ENCODE measurements around the gene IDH1.

Gene IDH1

GRCh38 chr2:208254871-208255556, at the start of gene IDH1:
Gene IDH1, minus strand, starts transcription at chr2:208255071. Its CDS starts 3,520 bp downstream, at chr2:208251551.
- Mint-ChIP-seq H3K36me3 (ENCODE audit: low read depth) (peaks cover 36% of the 10 kb centered on the region), H3K4me3 (peak within 1 kb of the TSS; percentile 93), H3K9me3 (no peaks in the 10 kb centered on the region), H3K27ac (peak within 1 kb of the TSS; percentile 93), H3K4me1 (ENCODE audit: low read depth) (peaks cover 28% of the 10 kb centered on the region), H3K27me3 (no peaks in the 10 kb centered on the region)
- DNase-seq: peak; percentile 98

- H3K27ac Mint-ChIP-seq: no peak overlapping the region
- H3K4me1 Mint-ChIP-seq (ENCODE audit: low read depth): no peaks in the 10 kb centered on the region
- peaks cover 77% of the 10 kb centered on the region for H3K36me3 Mint-ChIP-seq (ENCODE audit: low read depth)
- H3K9me3 Mint-ChIP-seq: no peaks in the 10 kb centered on the region
- no peaks in the 10 kb centered on the region for H3K27me3 Mint-ChIP-seq
- no peak overlapping the region for H3K4me3 Mint-ChIP-seq
- DNase-seq: no peak
These were observed 49.3 kb upstream of the IDH1 start for GRCh38 chr2:208304157-208304556.

GRCh38 chr2:208300847-208301618, 46.2 kb upstream of the IDH1 start:
- Mint-ChIP-seq H3K4me1 (ENCODE audit: low read depth) (peaks cover 7% of the 10 kb centered on the region), H3K27me3 (no peaks in the 10 kb centered on the region), H3K36me3 (ENCODE audit: low read depth) (peaks cover 81% of the 10 kb centered on the region), H3K4me3 (no peak overlapping the region), H3K9me3 (no peaks in the 10 kb centered on the region), H3K27ac (no peak overlapping the region)
- DNase-seq: no peak

GRCh38 chr2:208297961-208298360, 43.1 kb upstream of the IDH1 start:
- no peak overlapping the region for H3K4me3 Mint-ChIP-seq

GRCh38 chr2:208296610-208297009, 41.7 kb upstream of the IDH1 start:
- Mint-ChIP-seq H3K4me3 (no peak overlapping the region), H3K9me3 (no peaks in the 10 kb centered on the region), H3K36me3 (ENCODE audit: low read depth) (peaks cover 87% of the 10 kb centered on the region), H3K27ac (peak overlapping the region; percentile 15), H3K27me3 (no peaks in the 10 kb centered on the region), H3K4me1 (ENCODE audit: low read depth) (peaks cover 40% of the 10 kb centered on the region)
- DNase-seq: no peak

More at GRCh38 chr2:208297961-208298360, 43.1 kb upstream of the IDH1 start:
- H3K9me3 Mint-ChIP-seq: no peaks in the 10 kb centered on the region
- no peak for DNase-seq
- no peaks in the 10 kb centered on the region for H3K27me3 Mint-ChIP-seq
- peaks cover 88% of the 10 kb centered on the region for H3K36me3 Mint-ChIP-seq (ENCODE audit: low read depth)
- H3K4me1 Mint-ChIP-seq (ENCODE audit: low read depth): peaks cover 28% of the 10 kb centered on the region
- H3K27ac Mint-ChIP-seq: no peak overlapping the region

- H3K4me3 Mint-ChIP-seq: no peak overlapping the region
- H3K36me3 Mint-ChIP-seq (ENCODE audit: low read depth): peaks cover 87% of the 10 kb centered on the region
- H3K27ac Mint-ChIP-seq: no peak overlapping the region
- no peak for DNase-seq
- peaks cover 48% of the 10 kb centered on the region for H3K4me1 Mint-ChIP-seq (ENCODE audit: low read depth)
- no peaks in the 10 kb centered on the region for H3K27me3 Mint-ChIP-seq
- H3K9me3 Mint-ChIP-seq: peaks cover 2% of the 10 kb centered on the region
These were observed 41.0 kb upstream of the IDH1 start for GRCh38 chr2:208295834-208296233.

- peaks cover 86% of the 10 kb centered on the region for H3K36me3 Mint-ChIP-seq (ENCODE audit: low read depth)
These were observed 39.7 kb upstream of the IDH1 start for GRCh38 chr2:208294482-208295024.

GRCh38 chr2:208285853-208286252, 31.0 kb upstream of the IDH1 start:
- H3K4me3 Mint-ChIP-seq: no peak overlapping the region
- H3K27me3 Mint-ChIP-seq: no peaks in the 10 kb centered on the region
- H3K27ac Mint-ChIP-seq: no peak overlapping the region
- peaks cover 82% of the 10 kb centered on the region for H3K36me3 Mint-ChIP-seq (ENCODE audit: low read depth)
- peaks cover 14% of the 10 kb centered on the region for H3K4me1 Mint-ChIP-seq (ENCODE audit: low read depth)
- DNase-seq: no peak
- peaks cover 12% of the 10 kb centered on the region for H3K9me3 Mint-ChIP-seq

More at GRCh38 chr2:208294482-208295024, 39.7 kb upstream of the IDH1 start:
- DNase-seq: no peak
- Mint-ChIP-seq H3K27me3 (no peaks in the 10 kb centered on the region), H3K9me3 (peaks cover 12% of the 10 kb centered on the region), H3K4me1 (ENCODE audit: low read depth) (peaks cover 50% of the 10 kb centered on the region), H3K4me3 (no peak overlapping the region), H3K27ac (peak overlapping the region; percentile 72)

GRCh38 chr2:208280933-208281332, 26.1 kb upstream of the IDH1 start:
- DNase-seq: no peak
- no peaks in the 10 kb centered on the region for H3K27me3 Mint-ChIP-seq
- H3K27ac Mint-ChIP-seq: peak overlapping the region; percentile 36
- H3K4me1 Mint-ChIP-seq (ENCODE audit: low read depth): peaks cover 24% of the 10 kb centered on the region
- no peaks in the 10 kb centered on the region for H3K9me3 Mint-ChIP-seq
- H3K4me3 Mint-ChIP-seq: no peak overlapping the region
- H3K36me3 Mint-ChIP-seq (ENCODE audit: low read depth): peaks cover 88% of the 10 kb centered on the region

- Mint-ChIP-seq H3K4me1 (ENCODE audit: low read depth) (peaks cover 23% of the 10 kb centered on the region), H3K9me3 (no peaks in the 10 kb centered on the region), H3K27me3 (no peaks in the 10 kb centered on the region), H3K4me3 (no peak overlapping the region), H3K27ac (peak overlapping the region; percentile 36), H3K36me3 (ENCODE audit: low read depth) (peaks cover 88% of the 10 kb centered on the region)
- no peak for DNase-seq
These were observed 25.4 kb upstream of the IDH1 start for GRCh38 chr2:208280234-208280633.

GRCh38 chr2:208279236-208279635, 24.4 kb upstream of the IDH1 start:
- no peak for DNase-seq
- H3K4me3 Mint-ChIP-seq: no peak overlapping the region
- peaks cover 28% of the 10 kb centered on the region for H3K4me1 Mint-ChIP-seq (ENCODE audit: low read depth)
- H3K9me3 Mint-ChIP-seq: no peaks in the 10 kb centered on the region
- H3K27me3 Mint-ChIP-seq: no peaks in the 10 kb centered on the region
- peaks cover 96% of the 10 kb centered on the region for H3K36me3 Mint-ChIP-seq (ENCODE audit: low read depth)
- H3K27ac Mint-ChIP-seq: no peak overlapping the region

- Mint-ChIP-seq H3K27me3 (no peaks in the 10 kb centered on the region), H3K9me3 (no peaks in the 10 kb centered on the region), H3K36me3 (ENCODE audit: low read depth) (peaks cover 100% of the 10 kb centered on the region), H3K27ac (no peak overlapping the region), H3K4me3 (no peak overlapping the region), H3K4me1 (ENCODE audit: low read depth) (peaks cover 33% of the 10 kb centered on the region)
- DNase-seq: no peak
These were observed 23.7 kb upstream of the IDH1 start for GRCh38 chr2:208278549-208278948.

GRCh38 chr2:208274748-208275147, 19.9 kb upstream of the IDH1 start:
- Mint-ChIP-seq H3K4me1 (ENCODE audit: low read depth) (peaks cover 23% of the 10 kb centered on the region), H3K9me3 (no peaks in the 10 kb centered on the region), H3K27ac (no peak overlapping the region), H3K27me3 (no peaks in the 10 kb centered on the region), H3K4me3 (no peak overlapping the region), H3K36me3 (ENCODE audit: low read depth) (peaks cover 84% of the 10 kb centered on the region)
- no peak for DNase-seq

- DNase-seq: no peak
- H3K27ac Mint-ChIP-seq: peak overlapping the region; percentile 37
- H3K36me3 Mint-ChIP-seq (ENCODE audit: low read depth): peaks cover 46% of the 10 kb centered on the region
- H3K27me3 Mint-ChIP-seq: no peaks in the 10 kb centered on the region
- H3K4me3 Mint-ChIP-seq: no peak overlapping the region
- peaks cover 50% of the 10 kb centered on the region for H3K4me1 Mint-ChIP-seq (ENCODE audit: low read depth)
- H3K9me3 Mint-ChIP-seq: no peaks in the 10 kb centered on the region
These were observed 14.2 kb upstream of the IDH1 start for GRCh38 chr2:208269091-208269490.

Data from activated T-cell treated with anti-CD3 and anti-CD28 coated beads, Interleukin-2, amount 50 U/mL, for 24 hours (primary cell).